Esophagus muscularis mucosa (tissue), 4 donors: ENCODE data around the gene CHN1.

Experiments used
- CTCF ChIP-seq, 3 experiments: fragments of 200-600 bp in 2 of 3; fragments of 450-650 bp in 1 of 3; sonication (generic) in 2 of 3; IDR thresholded peaks; one replicate each; pipeline ENCODE4 v1.5.1; 2017 to 2019; ENCODE audit warnings: antibody characterized with exemption in 3 of 3, mild to moderate bottlenecking in 2 of 3, moderate library complexity in 1 of 3
- EP300 ChIP-seq: sonication (generic); formaldehyde crosslinking; IDR thresholded peaks from one replicate; pipeline ENCODE4 v1.6.1; 2017; ENCODE audit warnings: antibody characterized with exemption
- POLR2A ChIP-seq: fragments of 450-650 bp; IDR thresholded peaks from one replicate; pipeline ENCODE4 v1.6.1; 2017; ENCODE audit warnings: antibody characterized with exemption, moderate library complexity, mild to moderate bottlenecking, low read depth
- POLR2AphosphoS5 ChIP-seq, 2 donors: sonication (generic); formaldehyde crosslinking; IDR thresholded peaks; one replicate each; pipeline ENCODE4 v1.6.1; 2017; ENCODE audit warnings: antibody characterized with exemption in 2 of 2

GRCh38 chr2:174977364-174977763 is 27.8 kb downstream of the CHN1 start:
- no peak for TF ChIP-seq EP300
- no peak for TF ChIP-seq CTCF (IDR thresholded peaks at IDR 0.05)
- no peak for TF ChIP-seq POLR2A
- no peak for TF ChIP-seq POLR2AphosphoS5 (IDR thresholded peaks at IDR 0.05)
